Measurements from ENCODE around the gene TCTN2. TPM values are rescaled to one million over a fixed set of nuclear protein-coding genes. Genes with fewer than 3 reads are reported as not detected.

Gene TCTN2
- total RNA-seq, 1 experiment from 2014 or later, result 12.1 TPM

GRCh38 chr12:123721245-123721644 is 50.3 kb downstream of the TCTN2 start:
- no TSS peak for BruUV-seq (replicated peaks)
- Histone ChIP-seq H3K4me2 (ENCODE audit: low read length) (no peak overlapping the region), H3K27me3 (ENCODE audit: insufficient read depth, low read length) (no peaks in the 10 kb centered on the region), H4K20me1 (ENCODE audit: insufficient read depth) (no peaks in the 10 kb centered on the region), H3K36me3 (ENCODE audit: control insufficient read depth in 1 of 2, insufficient read depth in 2 of 2, low read length in 2 of 2) (peaks cover 3 to 6% of the 10 kb centered on the region in 2 experiments; a peak in 2 of 4 replicates), H3K9me2 (ENCODE audit: insufficient read depth) (no peaks in the 10 kb centered on the region), H3K79me2 (ENCODE audit: insufficient read depth, low read length) (no peaks in the 10 kb centered on the region), H2AFZ (ENCODE audit: low read depth, low read length, poor library complexity, severe bottlenecking) (no peak overlapping the region), H3K4me1 (ENCODE audit: control insufficient read depth in 1 of 2, insufficient read depth in 2 of 2, low read length in 2 of 2) (no peaks in the 10 kb centered on the region), H3K4me3 (replicated peaks in 1 of 2; ENCODE audit: low read depth in 1 of 2, low read length in 2 of 2) (no peak overlapping the region), H3K9ac (ENCODE audit: low read length) (no peak overlapping the region), H3K27ac (ENCODE audit: low read depth, low read length) (no peak overlapping the region), H3K9me3 (ENCODE audit: control insufficient read depth in 1 of 2, insufficient read depth in 1 of 2, low read depth in 1 of 2, low read length in 2 of 2) (no peaks in the 10 kb centered on the region)
- POLR2A ChIA-PET, result no interaction called here
- DNase-seq (ENCODE audit: low read depth, low spot score) (no peak), ATAC-seq (no peak)
- TF ChIP-seq POLR2AphosphoS5 (IDR thresholded peaks at IDR 0.05; ENCODE audit: low read depth, low read length) (no peak), EGR1 (IDR thresholded peaks at IDR 0.05; ENCODE audit: low read depth) (no peak), EZH2 (IDR thresholded peaks at IDR 0.05) (no peak), RAD21 (IDR thresholded peaks at IDR 0.05; ENCODE audit: low read depth) (no peak), ZBTB33 (IDR thresholded peaks at IDR 0.05; ENCODE audit: extremely low read depth, insufficient replicate concordance, low read length) (no peak), EZH2phosphoT487 (IDR thresholded peaks at IDR 0.05; ENCODE audit: borderline replicate concordance) (no peak), CEBPB (IDR thresholded peaks at IDR 0.05; ENCODE audit: low read depth) (no peak), SIN3A (IDR thresholded peaks at IDR 0.05; ENCODE audit: low read depth) (no peak), TCF7L2 (IDR thresholded peaks at IDR 0.05; ENCODE audit: borderline replicate concordance, extremely low read depth, insufficient read depth, insufficient read length) (no peak), ATF3 (IDR thresholded peaks at IDR 0.05) (no peak), ZFX (IDR thresholded peaks at IDR 0.05) (no peak), CBX3 (IDR thresholded peaks at IDR 0.05; ENCODE audit: low read depth) (no peak), JUND (IDR thresholded peaks at IDR 0.05) (no peak), CTCF (IDR thresholded peaks at IDR 0.05 in 2 of 3, conservative IDR thresholded peaks at IDR 0.05 in 1 of 3; ENCODE audit: borderline replicate concordance in 1 of 3, insufficient read depth in 1 of 3, low read depth in 2 of 3, low read length in 2 of 3) (no peak), MAX (IDR thresholded peaks at IDR 0.05) (no peak), ELF1 (IDR thresholded peaks at IDR 0.05; ENCODE audit: borderline replicate concordance, low read depth) (no peak), YY1 (IDR thresholded peaks at IDR 0.05; ENCODE audit: extremely low read depth, insufficient replicate concordance, low read depth, low read length) (no peak), ZNF274 (IDR thresholded peaks at IDR 0.05; ENCODE audit: low read depth, low read length) (no peak)
- RAD21 ChIA-PET (ENCODE audit: low non-redundant PET in 1 of 2, low total read pairs in 2 of 2, uncharacterized antibody in 2 of 2, unreplicated experiment in 2 of 2), result no interaction called here
- intact Hi-C loops (cut with micrococcal nuclease), result no loop called here
- CTCF ChIA-PET, result no interaction called here

Data from HCT116 (cell line).